IPS DF 6.9 (cell line): Measurements from ENCODE around the gene PLEKHA8.
"Not testable (repeated sequence)": the region's sequence is repeated elsewhere in the genome, so short reads cannot be mapped to it uniquely, and the experiment has no call there.

Experiments used
- DNase-seq: peaks from one replicate; pipeline ENCODE4 v3.0.0-alpha.2; 2013; ENCODE audit warnings: low read depth, low spot score
- H3K27ac ChIP-seq: one replicate; pipeline ENCODE4 v1.5.1; 2013; ENCODE audit warnings: low read length, control low read depth
- H3K27me3 ChIP-seq: 2 replicates; pipeline ENCODE4 v1.6.1; 2013; ENCODE audit warnings: mild to moderate bottlenecking, low read length; ENCODE audit not compliant: control insufficient read depth, insufficient read depth
- H3K36me3 ChIP-seq: 2 replicates; pipeline ENCODE4 v1.6.1; 2013; ENCODE audit warnings: low read length; ENCODE audit not compliant: control insufficient read depth, insufficient read depth
- H3K4me1 ChIP-seq: 2 replicates; pipeline ENCODE4 v1.6.1; 2013; ENCODE audit warnings: low read length; ENCODE audit not compliant: control insufficient read depth, insufficient read depth
- H3K4me3 ChIP-seq: 2 replicates; pipeline ENCODE4 v1.5.1; 2013; ENCODE audit warnings: mild to moderate bottlenecking, low read length
- H3K9me3 ChIP-seq: 2 replicates; pipeline ENCODE4 v1.6.1; 2013; ENCODE audit warnings: low read length, inconsistent platforms; ENCODE audit not compliant: control insufficient read depth, insufficient read depth
- WGBS: extraction: QIAGEN DNeasy Blood & Tissue Kit; methylation state at CpG from one replicate; pipeline ENCODE4 v1.1.7; 2013; ENCODE audit warnings: mixed read lengths, missing lambda C conversion rate; ENCODE audit not compliant: insufficient read length, insufficient coverage; 5-methylcytosine and 5-hydroxymethylcytosine counted together

The PLEKHA8 gene

GRCh38 chr7:30061786-30062185, 33.6 kb downstream of the PLEKHA8 start:
- H3K9me3 ChIP-seq, H3K36me3 ChIP-seq, H3K27ac ChIP-seq, H3K27me3 ChIP-seq, H3K4me1 ChIP-seq, H3K4me3 ChIP-seq, DNase-seq: not testable (repeated sequence)
- no CpG with 5 or more reads among the region's 3 CpGs for WGBS

GRCh38 chr7:30062587-30062986, 34.4 kb downstream of the PLEKHA8 start:
- no CpG with 5 or more reads among the region's 1 CpG for WGBS
- Histone ChIP-seq H3K36me3 (peaks cover 4% of the 10 kb centered on the region; the same call in 1 of the 2 replicates), H3K9me3 (no peaks in the 10 kb centered on the region), H3K4me1 (no peaks in the 10 kb centered on the region), H3K27ac (no peak overlapping the region), H3K4me3 (no peak overlapping the region), H3K27me3 (no peaks in the 10 kb centered on the region)
- no peak for DNase-seq

GRCh38 chr7:30065746-30066145, 37.5 kb downstream of the PLEKHA8 start:
- no peaks in the 10 kb centered on the region for H3K27me3 ChIP-seq
- H3K9me3 ChIP-seq = no peaks in the 10 kb centered on the region
- peaks cover 4% of the 10 kb centered on the region; the same call in 1 of the 2 replicates for H3K36me3 ChIP-seq
- WGBS = no CpG with 5 or more reads among the region's 3 CpGs
- DNase-seq = no peak
- H3K4me1 ChIP-seq = no peaks in the 10 kb centered on the region
- no peak overlapping the region for H3K4me3 ChIP-seq
- H3K27ac ChIP-seq = no peak overlapping the region

GRCh38 chr7:30066687-30067086, 38.5 kb downstream of the PLEKHA8 start:
- H3K36me3 ChIP-seq = peaks cover 4% of the 10 kb centered on the region; the same call in 1 of the 2 replicates
- H3K27ac ChIP-seq = no peak overlapping the region
- H3K9me3 ChIP-seq = no peaks in the 10 kb centered on the region

GRCh38 chr7:30068117-30068516, 39.9 kb downstream of the PLEKHA8 start:
- DNase-seq = no peak
- H3K36me3 ChIP-seq = peaks cover 4% of the 10 kb centered on the region; the same call in 1 of the 2 replicates
- no peak overlapping the region for H3K4me3 ChIP-seq
- no peaks in the 10 kb centered on the region for H3K4me1 ChIP-seq
- no peaks in the 10 kb centered on the region for H3K9me3 ChIP-seq
- H3K27ac ChIP-seq = no peak overlapping the region
- H3K27me3 ChIP-seq = no peaks in the 10 kb centered on the region

More at GRCh38 chr7:30066687-30067086, 38.5 kb downstream of the PLEKHA8 start:
- no peaks in the 10 kb centered on the region for H3K4me1 ChIP-seq
- no CpG with 5 or more reads among the region's 1 CpG for WGBS
- H3K27me3 ChIP-seq = no peaks in the 10 kb centered on the region
- no peak overlapping the region for H3K4me3 ChIP-seq
- DNase-seq = no peak

GRCh38 chr7:30069096-30069867, 41.1 kb downstream of the PLEKHA8 start:
- H3K9me3 ChIP-seq = no peaks in the 10 kb centered on the region
- no peaks in the 10 kb centered on the region for H3K27me3 ChIP-seq
- WGBS = no CpG with 5 or more reads among the region's 5 CpGs
- DNase-seq = no peak
- no peaks in the 10 kb centered on the region for H3K4me1 ChIP-seq
- no peak overlapping the region for H3K4me3 ChIP-seq
- H3K36me3 ChIP-seq = peaks cover 4% of the 10 kb centered on the region; the same call in 1 of the 2 replicates
- H3K27ac ChIP-seq = no peak overlapping the region

- Histone ChIP-seq H3K36me3 (peaks cover 3% of the 10 kb centered on the region; the same call in 1 of the 2 replicates), H3K27me3 (no peaks in the 10 kb centered on the region), H3K9me3 (no peaks in the 10 kb centered on the region), H3K27ac (no peak overlapping the region), H3K4me3 (no peak overlapping the region), H3K4me1 (no peaks in the 10 kb centered on the region)
- no peak for DNase-seq
- whole genome bisulfite sequencing = no CpG with 5 or more reads among the region's 1 CpG
Observed at GRCh38 chr7:30070052-30070451, 41.8 kb downstream of the PLEKHA8 start.

- WGBS = no CpG with 5 or more reads among the region's 1 CpG
- H3K9me3 ChIP-seq = no peaks in the 10 kb centered on the region
- no peak overlapping the region for H3K4me3 ChIP-seq
- no peaks in the 10 kb centered on the region for H3K4me1 ChIP-seq
- no peak for DNase-seq
- no peak overlapping the region for H3K27ac ChIP-seq
- no peaks in the 10 kb centered on the region for H3K27me3 ChIP-seq
- H3K36me3 ChIP-seq = no peaks in the 10 kb centered on the region; the same call in 1 of the 2 replicates
Observed at GRCh38 chr7:30072735-30073134, 44.5 kb downstream of the PLEKHA8 start.

- no CpG with 5 or more reads among the region's 1 CpG for WGBS
- Histone ChIP-seq H3K36me3 (peaks cover 3% of the 10 kb centered on the region; the same call in 1 of the 2 replicates), H3K9me3 (no peaks in the 10 kb centered on the region), H3K4me1 (no peaks in the 10 kb centered on the region), H3K4me3 (no peak overlapping the region), H3K27me3 (no peaks in the 10 kb centered on the region), H3K27ac (no peak overlapping the region)
- DNase-seq = no peak
Observed at GRCh38 chr7:30074422-30075030, 46.3 kb downstream of the PLEKHA8 start.

- no CpG with 5 or more reads among the region's 1 CpG for WGBS
- Histone ChIP-seq H3K36me3 (peaks cover 3% of the 10 kb centered on the region; the same call in 1 of the 2 replicates), H3K9me3 (no peaks in the 10 kb centered on the region), H3K4me3 (no peak overlapping the region), H3K27me3 (no peaks in the 10 kb centered on the region), H3K27ac (no peak overlapping the region), H3K4me1 (no peaks in the 10 kb centered on the region)
- DNase-seq = no peak
Observed at GRCh38 chr7:30076411-30076810, 48.2 kb downstream of the PLEKHA8 start.
